Osteocyte (in vitro differentiated cells): Measurements from ENCODE around the gene HDAC9. TPM values are rescaled to one million over a fixed set of nuclear protein-coding genes. Genes with fewer than 3 reads are reported as not detected.

ENCODE experiments used
- DNase-seq: peaks from one replicate; pipeline ENCODE4 v3.0.0; 2021; ENCODE audit warnings: mixed read lengths; ENCODE audit not compliant: unreplicated experiment; ENCODE audit errors: extremely low spot score
- H3K27ac Mint-ChIP-seq: one replicate; pipeline ENCODE4 v1.8.0; 2021; ENCODE audit warnings: mild to moderate bottlenecking, mixed read lengths; ENCODE audit not compliant: unreplicated experiment
- H3K27me3 Mint-ChIP-seq: one replicate; pipeline ENCODE4 v1.8.0; 2021; ENCODE audit warnings: mixed read lengths; ENCODE audit not compliant: unreplicated experiment
- H3K36me3 Mint-ChIP-seq: one replicate; pipeline ENCODE4 v1.8.0; 2021; ENCODE audit warnings: mixed read lengths; ENCODE audit not compliant: unreplicated experiment
- H3K4me1 Mint-ChIP-seq: one replicate; pipeline ENCODE4 v1.8.0; 2021; ENCODE audit warnings: mixed read lengths; ENCODE audit not compliant: unreplicated experiment
- H3K4me3 Mint-ChIP-seq: one replicate; pipeline ENCODE4 v1.8.0; 2021; ENCODE audit warnings: mild to moderate bottlenecking, moderate library complexity, mixed read lengths; ENCODE audit not compliant: unreplicated experiment
- H3K9me3 Mint-ChIP-seq: one replicate; pipeline ENCODE4 v1.8.0; 2021; ENCODE audit warnings: mixed read lengths; ENCODE audit not compliant: unreplicated experiment
- total RNA-seq: library from RNA; stranded (reverse); gene quantifications from 2 replicates; pipeline ENCODE4 v1.2.1, GENCODE V29; 2021
- TF ChIP-seq, protein P1 (sequence below): fragments of 200-600 bp; sonication (generic); IDR thresholded peaks from 2 replicates; pipeline ENCODE4 v1.5.0; 2021; ENCODE audit warnings: antibody characterized with exemption, mild to moderate bottlenecking, moderate library complexity

Gene HDAC9
- total RNA-seq, 1 donor from 2014 or later = 0.81 TPM

DNA sequence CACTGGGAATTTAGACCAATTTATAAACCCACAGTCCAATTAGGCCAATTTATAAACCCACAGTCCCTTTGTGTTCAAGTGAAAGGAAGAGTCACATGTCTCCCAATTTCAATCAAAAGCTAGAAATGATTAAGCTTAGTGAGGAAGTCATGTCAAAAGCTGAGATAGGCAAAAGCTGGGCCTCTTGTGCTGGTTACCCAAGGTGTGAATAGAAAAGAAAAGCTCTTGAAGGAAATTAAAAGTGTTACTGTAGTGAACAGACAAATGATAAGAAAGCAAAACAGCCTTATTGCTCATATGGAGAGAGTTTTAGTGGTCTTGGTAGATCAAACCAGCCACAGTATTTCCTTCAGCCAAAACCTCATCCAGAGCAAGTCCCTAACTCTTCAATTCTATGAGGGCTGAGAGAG lies 245.0 kb downstream of the HDAC9 start:
- Mint-ChIP-seq H3K27me3 (no peaks in the 10 kb centered on the region), H3K4me3 (no peak overlapping the region), H3K36me3 (peaks cover 4% of the 10 kb centered on the region), H3K4me1 (no peaks in the 10 kb centered on the region), H3K9me3 (peaks cover 13% of the 10 kb centered on the region), H3K27ac (no peak overlapping the region)
- DNase-seq = no peak
- TF ChIP-seq, protein P1, sequence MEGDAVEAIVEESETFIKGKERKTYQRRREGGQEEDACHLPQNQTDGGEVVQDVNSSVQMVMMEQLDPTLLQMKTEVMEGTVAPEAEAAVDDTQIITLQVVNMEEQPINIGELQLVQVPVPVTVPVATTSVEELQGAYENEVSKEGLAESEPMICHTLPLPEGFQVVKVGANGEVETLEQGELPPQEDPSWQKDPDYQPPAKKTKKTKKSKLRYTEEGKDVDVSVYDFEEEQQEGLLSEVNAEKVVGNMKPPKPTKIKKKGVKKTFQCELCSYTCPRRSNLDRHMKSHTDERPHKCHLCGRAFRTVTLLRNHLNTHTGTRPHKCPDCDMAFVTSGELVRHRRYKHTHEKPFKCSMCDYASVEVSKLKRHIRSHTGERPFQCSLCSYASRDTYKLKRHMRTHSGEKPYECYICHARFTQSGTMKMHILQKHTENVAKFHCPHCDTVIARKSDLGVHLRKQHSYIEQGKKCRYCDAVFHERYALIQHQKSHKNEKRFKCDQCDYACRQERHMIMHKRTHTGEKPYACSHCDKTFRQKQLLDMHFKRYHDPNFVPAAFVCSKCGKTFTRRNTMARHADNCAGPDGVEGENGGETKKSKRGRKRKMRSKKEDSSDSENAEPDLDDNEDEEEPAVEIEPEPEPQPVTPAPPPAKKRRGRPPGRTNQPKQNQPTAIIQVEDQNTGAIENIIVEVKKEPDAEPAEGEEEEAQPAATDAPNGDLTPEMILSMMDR = no peak

GRCh38 chr7:18753972-18754610 lies 258.5 kb downstream of the HDAC9 start:
- Mint-ChIP-seq H3K4me3 (no peak overlapping the region), H3K4me1 (peaks cover 31% of the 10 kb centered on the region), H3K27me3 (no peaks in the 10 kb centered on the region), H3K9me3 (no peaks in the 10 kb centered on the region), H3K27ac (peak overlapping the region; percentile 56), H3K36me3 (no peaks in the 10 kb centered on the region)
- no peak for DNase-seq
- TF ChIP-seq, protein P1 = no peak

- Mint-ChIP-seq H3K4me3 (no peak overlapping the region), H3K4me1 (peaks cover 31% of the 10 kb centered on the region), H3K36me3 (no peaks in the 10 kb centered on the region), H3K27me3 (no peaks in the 10 kb centered on the region), H3K9me3 (no peaks in the 10 kb centered on the region), H3K27ac (peak overlapping the region; percentile 56)
- TF ChIP-seq, protein P1 = peak; percentile 38
- DNase-seq = no peak
Observed at GRCh38 chr7:18754766-18755165, 259.2 kb downstream of the HDAC9 start.

- DNase-seq = no peak
- Mint-ChIP-seq H3K36me3 (no peaks in the 10 kb centered on the region), H3K27me3 (no peaks in the 10 kb centered on the region), H3K4me1 (peaks cover 31% of the 10 kb centered on the region), H3K9me3 (no peaks in the 10 kb centered on the region), H3K4me3 (no peak overlapping the region), H3K27ac (no peak overlapping the region)
- TF ChIP-seq, protein P1 = no peak
Observed at GRCh38 chr7:18755793-18756192, 260.2 kb downstream of the HDAC9 start.

DNA sequence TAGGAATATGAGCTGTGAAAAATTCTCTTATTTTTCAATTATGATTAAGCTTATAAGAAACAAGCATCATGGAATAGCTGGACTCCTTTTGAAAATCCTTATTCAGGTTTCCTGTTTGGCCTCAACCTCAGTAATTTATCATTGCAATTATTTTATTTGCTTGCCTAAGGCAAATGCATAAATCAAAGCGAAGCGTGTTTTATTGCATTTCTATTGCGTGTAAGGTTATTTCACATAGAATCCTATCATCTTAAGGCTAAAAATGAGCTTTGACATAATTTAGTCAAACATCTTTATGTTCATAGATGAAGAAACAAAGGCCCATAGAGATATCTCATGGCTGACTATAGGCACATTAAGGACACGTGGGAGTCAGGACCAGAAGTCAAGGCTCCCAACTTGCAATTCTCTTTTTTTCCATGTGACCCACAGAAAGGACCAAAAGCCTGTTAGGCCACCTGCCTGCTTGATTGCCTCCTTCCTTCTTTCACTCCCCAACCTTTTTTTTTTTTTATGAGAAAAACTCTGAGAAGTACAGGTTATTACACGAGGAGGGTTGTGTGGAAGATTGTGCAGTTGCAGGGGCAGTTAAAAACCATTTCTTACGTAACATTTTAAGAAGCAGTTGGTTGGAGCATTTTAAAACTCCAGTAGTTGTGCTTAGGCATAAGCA lies 261.0 kb downstream of the HDAC9 start:
- no peaks in the 10 kb centered on the region for H3K27me3 Mint-ChIP-seq
- H3K4me3 Mint-ChIP-seq = no peak overlapping the region
- no peaks in the 10 kb centered on the region for H3K9me3 Mint-ChIP-seq
- TF ChIP-seq, protein P1 = no peak
- DNase-seq = no peak
- H3K36me3 Mint-ChIP-seq = no peaks in the 10 kb centered on the region
- peaks cover 36% of the 10 kb centered on the region for H3K4me1 Mint-ChIP-seq
- no peak overlapping the region for H3K27ac Mint-ChIP-seq
